Activated T-cell treated with anti-CD3 and anti-CD28 coated beads, Interleukin-2, amount 50 U/mL, for 24 hours (primary cell): ENCODE results near the gene NDUFS8.

ENCODE experiments used
- DNase-seq: peaks from one replicate; pipeline ENCODE4 v3.0.0-alpha.2; 2020
- H3K27ac Mint-ChIP-seq: 2 replicates; pipeline ENCODE4 v1.8.0; 2020; ENCODE audit warnings: mild to moderate bottlenecking, mixed read lengths
- H3K27me3 Mint-ChIP-seq: 2 replicates; pipeline ENCODE4 v1.8.0; 2020; ENCODE audit warnings: mixed read lengths
- H3K36me3 Mint-ChIP-seq: 2 replicates; pipeline ENCODE4 v1.8.0; 2020; ENCODE audit warnings: low read depth, mixed read lengths
- H3K4me1 Mint-ChIP-seq: 2 replicates; pipeline ENCODE4 v1.8.0; 2020; ENCODE audit warnings: low read depth, mixed read lengths
- H3K4me3 Mint-ChIP-seq: 2 replicates; pipeline ENCODE4 v1.8.0; 2020; ENCODE audit warnings: mild to moderate bottlenecking, moderate library complexity, mixed read lengths
- H3K9me3 Mint-ChIP-seq: 2 replicates; pipeline ENCODE4 v1.8.0; 2020; ENCODE audit warnings: mixed read lengths

The NDUFS8 gene

GRCh38 chr11:68017980-68018729, 12.3 kb upstream of the NDUFS8 start:
- H3K9me3 Mint-ChIP-seq: no peaks in the 10 kb centered on the region
- H3K36me3 Mint-ChIP-seq: no peaks in the 10 kb centered on the region
- no peak overlapping the region for H3K4me3 Mint-ChIP-seq
- DNase-seq: no peak
- H3K4me1 Mint-ChIP-seq: no peaks in the 10 kb centered on the region
- no peaks in the 10 kb centered on the region for H3K27me3 Mint-ChIP-seq
- H3K27ac Mint-ChIP-seq: no peak overlapping the region

GRCh38 chr11:68018730-68019190, 11.7 kb upstream of the NDUFS8 start:
- Mint-ChIP-seq H3K4me1 (no peaks in the 10 kb centered on the region), H3K27me3 (no peaks in the 10 kb centered on the region), H3K4me3 (no peak overlapping the region), H3K27ac (no peak overlapping the region), H3K9me3 (no peaks in the 10 kb centered on the region), H3K36me3 (no peaks in the 10 kb centered on the region)
- DNase-seq: no peak

DNA sequence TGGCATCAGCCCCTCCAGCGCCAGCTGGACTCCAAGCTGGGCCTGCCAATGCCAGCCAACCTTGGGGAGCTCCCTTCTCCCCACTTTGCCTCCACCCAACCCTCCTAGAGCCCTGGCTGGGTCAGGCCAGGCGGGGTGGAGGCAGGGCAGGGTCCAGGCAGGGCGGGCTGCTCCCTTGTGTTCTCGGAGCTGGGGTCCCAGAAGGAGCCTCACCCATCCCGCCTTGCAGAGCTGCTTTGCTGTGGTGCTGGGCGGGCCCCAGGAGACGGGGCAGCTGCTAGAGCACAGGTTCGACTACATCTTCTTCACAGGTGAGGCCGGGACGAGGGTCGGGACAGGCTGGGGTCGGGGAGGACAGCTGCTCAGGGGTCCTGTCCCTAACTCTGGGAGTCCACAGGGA, 11.0 kb upstream of the NDUFS8 start:
- H3K36me3 Mint-ChIP-seq: no peaks in the 10 kb centered on the region
- no peak for DNase-seq

DNA sequence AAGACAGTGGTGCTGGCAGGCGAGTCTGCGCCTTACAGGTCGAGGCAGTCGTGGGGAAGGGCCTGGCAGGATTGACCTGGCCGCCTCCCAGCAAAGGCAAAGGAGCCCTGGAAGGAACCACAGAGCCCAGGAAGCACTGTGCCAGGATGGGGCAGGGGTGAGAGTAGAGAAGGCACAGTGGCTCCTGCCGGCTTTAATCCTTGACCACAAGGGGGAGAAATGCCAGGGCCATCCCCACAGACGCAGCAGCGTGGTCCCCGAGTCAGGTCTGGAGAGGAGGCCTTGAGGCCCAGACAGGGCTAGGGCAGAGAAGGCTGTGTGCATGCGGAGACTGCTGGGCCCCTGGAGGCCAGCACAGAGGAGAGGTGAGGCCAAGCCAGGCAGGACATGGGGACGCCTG, 9.9 kb upstream of the NDUFS8 start:
- Mint-ChIP-seq H3K36me3 (peaks cover 8% of the 10 kb centered on the region), H3K27ac (no peak overlapping the region), H3K4me3 (no peak overlapping the region)

More for the DNA sequence above, 11.0 kb upstream of the NDUFS8 start:
- Mint-ChIP-seq H3K4me3 (no peak overlapping the region), H3K4me1 (no peaks in the 10 kb centered on the region), H3K9me3 (no peaks in the 10 kb centered on the region), H3K27ac (no peak overlapping the region), H3K27me3 (no peaks in the 10 kb centered on the region)

DNA sequence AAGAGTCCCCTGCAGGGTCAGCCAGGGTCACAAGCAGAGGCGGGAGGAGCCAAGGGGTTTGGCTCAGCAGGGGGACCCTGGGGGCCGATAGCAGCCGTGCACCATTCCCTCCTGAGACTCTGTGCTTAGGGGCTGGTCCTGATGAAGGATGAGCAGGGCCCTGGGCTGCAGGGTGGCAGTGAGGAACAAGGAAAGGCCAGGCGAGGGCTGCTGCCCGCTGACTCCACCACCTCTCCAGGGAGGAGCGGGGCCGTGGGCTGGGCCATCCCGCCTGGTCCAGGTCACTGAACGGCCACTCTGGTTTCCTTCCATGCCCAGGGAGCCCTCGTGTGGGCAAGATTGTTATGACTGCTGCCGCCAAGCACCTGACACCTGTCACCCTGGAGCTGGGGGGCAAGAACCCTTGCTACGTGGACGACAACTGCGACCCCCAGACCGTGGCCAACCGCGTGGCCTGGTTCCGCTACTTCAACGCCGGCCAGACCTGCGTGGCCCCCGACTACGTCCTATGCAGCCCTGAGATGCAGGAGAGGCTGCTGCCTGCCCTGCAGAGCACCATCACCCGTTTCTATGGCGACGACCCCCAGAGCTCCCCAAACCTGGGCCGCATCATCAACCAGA, 9.2 kb upstream of the NDUFS8 start:
- H3K4me3 Mint-ChIP-seq: no peak overlapping the region
- H3K9me3 Mint-ChIP-seq: no peaks in the 10 kb centered on the region
- peaks cover 13% of the 10 kb centered on the region for H3K36me3 Mint-ChIP-seq
- H3K4me1 Mint-ChIP-seq: no peaks in the 10 kb centered on the region
- no peak for DNase-seq
- H3K27ac Mint-ChIP-seq: no peak overlapping the region
- H3K27me3 Mint-ChIP-seq: no peaks in the 10 kb centered on the region

More for the DNA sequence above, 9.9 kb upstream of the NDUFS8 start:
- no peaks in the 10 kb centered on the region for H3K9me3 Mint-ChIP-seq
- H3K27me3 Mint-ChIP-seq: no peaks in the 10 kb centered on the region
- no peaks in the 10 kb centered on the region for H3K4me1 Mint-ChIP-seq
- no peak for DNase-seq

DNA sequence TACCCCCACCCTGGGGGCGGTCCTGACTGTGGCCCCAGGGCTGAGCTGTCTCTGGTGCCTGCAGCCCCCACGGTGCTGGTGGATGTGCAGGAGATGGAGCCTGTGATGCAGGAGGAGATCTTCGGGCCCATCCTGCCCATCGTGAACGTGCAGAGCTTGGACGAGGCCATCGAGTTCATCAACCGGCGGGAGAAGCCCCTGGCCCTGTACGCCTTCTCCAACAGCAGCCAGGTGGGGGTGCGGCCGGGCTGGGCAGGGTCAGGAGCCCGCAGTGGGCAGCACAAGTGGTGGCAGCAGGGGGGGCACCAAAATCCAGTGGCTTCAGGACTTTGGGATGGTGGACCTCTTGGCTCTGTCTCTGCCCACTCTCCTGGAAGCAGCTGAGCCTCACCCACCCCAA, 8.0 kb upstream of the NDUFS8 start:
- no peak for DNase-seq
- no peak overlapping the region for H3K4me3 Mint-ChIP-seq
- no peaks in the 10 kb centered on the region for H3K27me3 Mint-ChIP-seq
- H3K36me3 Mint-ChIP-seq: peaks cover 15% of the 10 kb centered on the region
- H3K9me3 Mint-ChIP-seq: no peaks in the 10 kb centered on the region
- no peak overlapping the region for H3K27ac Mint-ChIP-seq
- no peaks in the 10 kb centered on the region for H3K4me1 Mint-ChIP-seq

- Mint-ChIP-seq H3K4me1 (peaks cover 15% of the 10 kb centered on the region), H3K4me3 (no peak overlapping the region), H3K9me3 (no peaks in the 10 kb centered on the region), H3K27me3 (no peaks in the 10 kb centered on the region), H3K36me3 (peaks cover 15% of the 10 kb centered on the region), H3K27ac (no peak overlapping the region)
- no peak for DNase-seq
Observed at GRCh38 chr11:68024508-68024907, 6.0 kb upstream of the NDUFS8 start.

GRCh38 chr11:68025047-68025446, 5.4 kb upstream of the NDUFS8 start:
- Mint-ChIP-seq H3K9me3 (no peaks in the 10 kb centered on the region), H3K4me3 (no peak overlapping the region), H3K27ac (no peak overlapping the region)

GRCh38 chr11:68026391-68027105, 3.9 kb upstream of the NDUFS8 start:
- H3K9me3 Mint-ChIP-seq: no peaks in the 10 kb centered on the region
- H3K36me3 Mint-ChIP-seq: peaks cover 27% of the 10 kb centered on the region
- peaks cover 22% of the 10 kb centered on the region for H3K4me1 Mint-ChIP-seq
- no peaks in the 10 kb centered on the region for H3K27me3 Mint-ChIP-seq
- no peak overlapping the region for H3K27ac Mint-ChIP-seq
- DNase-seq: no peak
- H3K4me3 Mint-ChIP-seq: no peak overlapping the region

More at GRCh38 chr11:68025047-68025446, 5.4 kb upstream of the NDUFS8 start:
- Mint-ChIP-seq H3K4me1 (peaks cover 18% of the 10 kb centered on the region), H3K27me3 (no peaks in the 10 kb centered on the region), H3K36me3 (peaks cover 15% of the 10 kb centered on the region)
- no peak for DNase-seq

DNA sequence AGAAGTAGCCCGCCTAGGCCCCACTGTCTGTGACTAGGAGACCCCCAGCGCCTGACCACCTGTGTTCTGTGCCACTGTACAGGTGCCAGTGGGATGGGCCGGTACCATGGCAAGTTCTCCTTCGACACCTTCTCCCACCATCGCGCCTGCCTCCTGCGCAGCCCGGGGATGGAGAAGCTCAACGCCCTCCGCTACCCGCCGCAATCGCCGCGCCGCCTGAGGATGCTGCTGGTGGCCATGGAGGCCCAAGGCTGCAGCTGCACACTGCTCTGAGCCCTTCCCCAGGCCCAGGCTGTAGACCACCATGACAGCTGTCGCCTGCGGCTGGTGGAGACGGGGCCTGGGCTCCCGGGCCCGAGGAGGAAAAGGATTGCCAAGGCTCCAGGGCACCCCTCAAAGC, 2.8 kb upstream of the NDUFS8 start:
- peaks cover 26% of the 10 kb centered on the region for H3K4me1 Mint-ChIP-seq
- H3K27ac Mint-ChIP-seq: no peak overlapping the region
- H3K9me3 Mint-ChIP-seq: no peaks in the 10 kb centered on the region
- peaks cover 35% of the 10 kb centered on the region for H3K36me3 Mint-ChIP-seq
- H3K4me3 Mint-ChIP-seq: no peak overlapping the region
- no peak for DNase-seq
- no peaks in the 10 kb centered on the region for H3K27me3 Mint-ChIP-seq

GRCh38 chr11:68028802-68029545, 1.5 kb upstream of the NDUFS8 start:
- Mint-ChIP-seq H3K4me1 (peaks cover 26% of the 10 kb centered on the region), H3K9me3 (no peaks in the 10 kb centered on the region), H3K27ac (peak overlapping the region; percentile 99), H3K4me3 (peak overlapping the region; percentile 95), H3K36me3 (peaks cover 46% of the 10 kb centered on the region), H3K27me3 (no peaks in the 10 kb centered on the region)
- DNase-seq: no peak

- Mint-ChIP-seq H3K4me3 (peak overlapping the region; percentile 95), H3K27ac (peak overlapping the region; percentile 99), H3K27me3 (no peaks in the 10 kb centered on the region), H3K36me3 (peaks cover 54% of the 10 kb centered on the region), H3K9me3 (no peaks in the 10 kb centered on the region), H3K4me1 (peaks cover 26% of the 10 kb centered on the region)
- DNase-seq: no peak
Observed at GRCh38 chr11:68031144-68031464, 623 bp downstream of the NDUFS8 start.

DNA sequence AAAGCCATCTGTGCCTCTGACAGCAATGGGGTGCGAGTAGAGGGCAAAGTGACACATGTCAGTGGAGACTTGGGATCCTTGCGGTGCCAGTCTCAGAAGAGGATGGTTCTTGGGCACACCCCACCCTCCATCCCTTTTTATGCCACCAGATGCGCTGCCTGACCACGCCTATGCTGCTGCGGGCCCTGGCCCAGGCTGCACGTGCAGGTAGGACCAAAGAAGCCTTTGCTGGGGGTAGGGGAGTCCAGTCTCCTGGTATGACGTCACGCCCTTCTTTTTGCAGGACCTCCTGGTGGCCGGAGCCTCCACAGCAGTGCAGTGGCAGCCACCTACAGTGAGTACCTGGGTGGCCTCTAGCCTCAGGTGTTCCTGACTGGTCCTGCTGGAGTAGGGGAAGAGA, 1.5 kb downstream of the NDUFS8 start:
- no peaks in the 10 kb centered on the region for H3K27me3 Mint-ChIP-seq
- peak overlapping the region; percentile 95 for H3K4me3 Mint-ChIP-seq
- no peaks in the 10 kb centered on the region for H3K9me3 Mint-ChIP-seq
- no peak for DNase-seq
- H3K4me1 Mint-ChIP-seq: peaks cover 30% of the 10 kb centered on the region
- peak overlapping the region; percentile 99 for H3K27ac Mint-ChIP-seq
- peaks cover 59% of the 10 kb centered on the region for H3K36me3 Mint-ChIP-seq

GRCh38 chr11:68032997-68033707, 2.7 kb downstream of the NDUFS8 start:
- DNase-seq: no peak
- Mint-ChIP-seq H3K4me3 (peak overlapping the region; percentile 3), H3K36me3 (peaks cover 61% of the 10 kb centered on the region), H3K9me3 (no peaks in the 10 kb centered on the region), H3K27ac (no peak overlapping the region), H3K4me1 (peaks cover 36% of the 10 kb centered on the region), H3K27me3 (no peaks in the 10 kb centered on the region)
